ENCODE data around the gene NOP9.

DNA sequence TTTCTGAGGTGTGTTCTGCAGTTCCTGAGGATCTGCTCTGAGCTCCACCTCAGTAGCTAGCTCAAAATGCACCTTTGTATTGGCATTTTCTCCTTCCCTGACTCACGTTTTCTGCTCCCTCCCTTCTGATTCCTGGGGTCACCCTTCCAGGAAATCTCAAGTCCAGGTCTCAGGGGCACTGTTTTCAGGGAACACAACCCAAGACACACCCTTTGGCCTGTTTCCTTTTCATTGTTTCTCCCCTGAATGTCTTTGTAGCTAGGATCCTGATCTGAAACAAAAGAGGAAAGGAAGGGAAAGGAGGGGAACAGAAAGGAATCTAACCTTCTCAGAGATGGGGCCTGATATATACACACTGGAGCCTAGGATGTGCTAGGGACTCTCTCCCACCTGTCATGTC is 47.5 kb downstream of the NOP9 start:
- no peak for TF ChIP-seq POLR2A (IDR thresholded peaks at IDR 0.05)
- TF ChIP-seq, protein P1, sequence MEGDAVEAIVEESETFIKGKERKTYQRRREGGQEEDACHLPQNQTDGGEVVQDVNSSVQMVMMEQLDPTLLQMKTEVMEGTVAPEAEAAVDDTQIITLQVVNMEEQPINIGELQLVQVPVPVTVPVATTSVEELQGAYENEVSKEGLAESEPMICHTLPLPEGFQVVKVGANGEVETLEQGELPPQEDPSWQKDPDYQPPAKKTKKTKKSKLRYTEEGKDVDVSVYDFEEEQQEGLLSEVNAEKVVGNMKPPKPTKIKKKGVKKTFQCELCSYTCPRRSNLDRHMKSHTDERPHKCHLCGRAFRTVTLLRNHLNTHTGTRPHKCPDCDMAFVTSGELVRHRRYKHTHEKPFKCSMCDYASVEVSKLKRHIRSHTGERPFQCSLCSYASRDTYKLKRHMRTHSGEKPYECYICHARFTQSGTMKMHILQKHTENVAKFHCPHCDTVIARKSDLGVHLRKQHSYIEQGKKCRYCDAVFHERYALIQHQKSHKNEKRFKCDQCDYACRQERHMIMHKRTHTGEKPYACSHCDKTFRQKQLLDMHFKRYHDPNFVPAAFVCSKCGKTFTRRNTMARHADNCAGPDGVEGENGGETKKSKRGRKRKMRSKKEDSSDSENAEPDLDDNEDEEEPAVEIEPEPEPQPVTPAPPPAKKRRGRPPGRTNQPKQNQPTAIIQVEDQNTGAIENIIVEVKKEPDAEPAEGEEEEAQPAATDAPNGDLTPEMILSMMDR (IDR thresholded peaks at IDR 0.05): no peak
